Measurements from ENCODE around the gene LMNA.

Gene LMNA

DNA sequence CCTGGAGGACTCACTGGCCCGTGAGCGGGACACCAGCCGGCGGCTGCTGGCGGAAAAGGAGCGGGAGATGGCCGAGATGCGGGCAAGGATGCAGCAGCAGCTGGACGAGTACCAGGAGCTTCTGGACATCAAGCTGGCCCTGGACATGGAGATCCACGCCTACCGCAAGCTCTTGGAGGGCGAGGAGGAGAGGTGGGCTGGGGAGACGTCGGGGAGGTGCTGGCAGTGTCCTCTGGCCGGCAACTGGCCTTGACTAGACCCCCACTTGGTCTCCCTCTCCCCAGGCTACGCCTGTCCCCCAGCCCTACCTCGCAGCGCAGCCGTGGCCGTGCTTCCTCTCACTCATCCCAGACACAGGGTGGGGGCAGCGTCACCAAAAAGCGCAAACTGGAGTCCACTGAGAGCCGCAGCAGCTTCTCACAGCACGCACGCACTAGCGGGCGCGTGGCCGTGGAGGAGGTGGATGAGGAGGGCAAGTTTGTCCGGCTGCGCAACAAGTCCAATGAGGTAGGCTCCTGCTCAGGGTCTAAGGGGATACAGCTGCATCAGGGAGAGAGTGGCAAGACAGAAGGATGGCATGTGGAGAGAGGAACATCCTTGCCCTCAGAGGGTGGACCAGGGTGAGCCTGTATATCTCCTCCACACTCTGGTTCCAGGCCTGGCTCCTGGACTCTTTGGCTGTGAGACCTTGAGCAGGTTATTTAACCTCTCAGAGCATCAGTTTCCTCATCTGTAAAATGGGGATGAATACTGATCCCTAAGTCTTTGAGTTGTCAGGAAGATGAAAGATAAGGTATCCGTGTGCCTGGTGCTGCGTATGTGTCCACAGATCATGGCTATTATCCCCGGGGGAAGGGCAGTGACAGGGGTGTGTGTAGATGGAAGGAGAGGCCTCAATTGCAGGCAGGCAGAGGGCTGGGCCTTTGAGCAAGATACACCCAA lies 21.7 kb downstream of the LMNA start:
- no peaks in the 10 kb centered on the region for H3K27me3 ChIP-seq
- peak overlapping the region; percentile 36 for H3K4me2 ChIP-seq
- H4K20me1 ChIP-seq: no peaks in the 10 kb centered on the region
- peaks cover 9% of the 10 kb centered on the region; the same call in 1 of the 2 replicates for H3K36me3 ChIP-seq
- H3K27ac ChIP-seq: no peak overlapping the region
- no peak overlapping the region for H3K9ac ChIP-seq
- H3K4me3 ChIP-seq: no peak overlapping the region
- TF ChIP-seq Cebpa-rat (IDR thresholded peaks at IDR 0.05): no peak
- H3K4me1 ChIP-seq: peaks cover 18% of the 10 kb centered on the region
- H3K9me3 ChIP-seq: no peaks in the 10 kb centered on the region

DNA sequence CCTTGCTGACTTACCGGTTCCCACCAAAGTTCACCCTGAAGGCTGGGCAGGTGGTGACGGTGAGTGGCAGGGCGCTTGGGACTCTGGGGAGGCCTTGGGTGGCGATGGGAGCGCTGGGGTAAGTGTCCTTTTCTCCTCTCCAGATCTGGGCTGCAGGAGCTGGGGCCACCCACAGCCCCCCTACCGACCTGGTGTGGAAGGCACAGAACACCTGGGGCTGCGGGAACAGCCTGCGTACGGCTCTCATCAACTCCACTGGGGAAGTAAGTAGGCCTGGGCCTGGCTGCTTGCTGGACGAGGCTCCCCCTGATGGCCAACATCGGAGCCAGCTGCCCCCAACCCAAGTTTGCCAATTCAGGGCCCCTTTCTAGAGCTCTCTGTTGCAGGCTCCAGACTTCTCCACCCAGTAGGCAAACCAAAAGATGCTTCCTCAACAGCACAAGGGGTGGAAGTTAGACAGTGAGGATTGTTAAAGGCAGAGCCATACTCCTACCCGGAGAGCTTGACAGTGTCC lies 22.5 kb downstream of the LMNA start:
- Histone ChIP-seq H3K4me1 (peaks cover 18% of the 10 kb centered on the region), H3K4me2 (no peak overlapping the region), H3K4me3 (no peak overlapping the region), H3K27me3 (no peaks in the 10 kb centered on the region), H3K27ac (no peak overlapping the region), H3K9ac (no peak overlapping the region), H4K20me1 (no peaks in the 10 kb centered on the region), H3K36me3 (peaks cover 9% of the 10 kb centered on the region; the same call in 1 of the 2 replicates), H3K9me3 (no peaks in the 10 kb centered on the region)
- TF ChIP-seq Cebpa-rat (IDR thresholded peaks at IDR 0.05): no peak

DNA sequence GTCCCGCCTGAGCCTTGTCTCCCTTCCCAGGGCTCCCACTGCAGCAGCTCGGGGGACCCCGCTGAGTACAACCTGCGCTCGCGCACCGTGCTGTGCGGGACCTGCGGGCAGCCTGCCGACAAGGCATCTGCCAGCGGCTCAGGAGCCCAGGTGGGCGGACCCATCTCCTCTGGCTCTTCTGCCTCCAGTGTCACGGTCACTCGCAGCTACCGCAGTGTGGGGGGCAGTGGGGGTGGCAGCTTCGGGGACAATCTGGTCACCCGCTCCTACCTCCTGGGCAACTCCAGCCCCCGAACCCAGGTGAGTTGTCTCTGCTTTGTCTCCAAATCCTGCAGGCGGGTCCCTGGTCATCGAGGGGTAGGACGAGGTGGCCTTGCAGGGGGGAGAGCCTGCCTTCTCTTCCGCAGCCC lies 24.0 kb downstream of the LMNA start:
- Histone ChIP-seq H4K20me1 (no peaks in the 10 kb centered on the region), H3K9ac (no peak overlapping the region), H3K36me3 (peaks cover 9% of the 10 kb centered on the region; the same call in 1 of the 2 replicates), H3K27me3 (no peaks in the 10 kb centered on the region), H3K4me3 (no peak overlapping the region), H3K4me1 (peaks cover 18% of the 10 kb centered on the region), H3K9me3 (no peaks in the 10 kb centered on the region), H3K27ac (no peak overlapping the region), H3K4me2 (no peak overlapping the region)
- no peak for TF ChIP-seq Cebpa-rat (IDR thresholded peaks at IDR 0.05)

DNA sequence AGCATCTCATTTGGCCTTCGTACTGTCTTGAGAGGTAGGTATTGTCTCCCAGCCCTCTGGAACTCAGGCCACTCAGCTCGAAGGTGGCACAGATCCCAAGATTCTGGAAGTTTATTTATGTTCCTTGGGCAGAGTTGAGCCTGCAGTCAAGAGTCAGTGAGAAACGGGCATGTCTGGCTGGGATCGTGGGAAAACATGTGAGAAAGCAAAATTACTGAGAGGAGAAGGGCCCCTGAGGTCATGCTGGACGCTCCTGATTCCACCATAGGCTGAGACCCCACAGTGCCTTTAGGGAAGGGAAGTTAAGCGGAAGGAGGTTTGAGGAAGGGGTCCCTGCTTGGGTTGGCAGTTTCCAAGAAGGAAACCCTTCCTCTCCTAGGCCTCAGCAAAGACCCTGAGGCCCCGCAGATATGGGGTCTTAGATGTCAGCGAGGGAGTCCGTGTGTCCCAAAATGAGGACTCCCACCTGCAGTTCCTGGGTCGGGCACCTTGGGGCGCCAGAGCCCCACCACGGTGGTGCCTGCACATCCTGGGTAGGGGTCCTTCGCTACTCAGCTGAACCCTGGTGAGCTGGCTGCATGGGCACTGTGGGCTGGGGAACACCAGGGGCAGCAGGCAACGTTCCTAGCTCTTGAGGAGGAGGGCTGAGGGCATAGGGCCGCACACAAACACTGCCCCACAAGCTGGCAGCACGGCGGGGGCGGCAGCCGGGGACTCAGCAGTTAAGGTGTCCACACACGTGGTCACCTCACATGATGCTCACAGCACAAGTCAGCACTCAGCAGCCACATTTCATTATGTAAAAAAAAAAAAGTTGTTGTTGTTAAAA lies 26.6 kb downstream of the LMNA start:
- Histone ChIP-seq H4K20me1 (no peaks in the 10 kb centered on the region), H3K36me3 (peaks cover 5% of the 10 kb centered on the region; the same call in 1 of the 2 replicates), H3K4me2 (no peak overlapping the region), H3K27ac (no peak overlapping the region), H3K4me1 (peaks cover 6% of the 10 kb centered on the region), H3K9ac (no peak overlapping the region), H3K9me3 (no peaks in the 10 kb centered on the region), H3K4me3 (no peak overlapping the region), H3K27me3 (no peaks in the 10 kb centered on the region)
- TF ChIP-seq Cebpa-rat (IDR thresholded peaks at IDR 0.05): no peak

DNA sequence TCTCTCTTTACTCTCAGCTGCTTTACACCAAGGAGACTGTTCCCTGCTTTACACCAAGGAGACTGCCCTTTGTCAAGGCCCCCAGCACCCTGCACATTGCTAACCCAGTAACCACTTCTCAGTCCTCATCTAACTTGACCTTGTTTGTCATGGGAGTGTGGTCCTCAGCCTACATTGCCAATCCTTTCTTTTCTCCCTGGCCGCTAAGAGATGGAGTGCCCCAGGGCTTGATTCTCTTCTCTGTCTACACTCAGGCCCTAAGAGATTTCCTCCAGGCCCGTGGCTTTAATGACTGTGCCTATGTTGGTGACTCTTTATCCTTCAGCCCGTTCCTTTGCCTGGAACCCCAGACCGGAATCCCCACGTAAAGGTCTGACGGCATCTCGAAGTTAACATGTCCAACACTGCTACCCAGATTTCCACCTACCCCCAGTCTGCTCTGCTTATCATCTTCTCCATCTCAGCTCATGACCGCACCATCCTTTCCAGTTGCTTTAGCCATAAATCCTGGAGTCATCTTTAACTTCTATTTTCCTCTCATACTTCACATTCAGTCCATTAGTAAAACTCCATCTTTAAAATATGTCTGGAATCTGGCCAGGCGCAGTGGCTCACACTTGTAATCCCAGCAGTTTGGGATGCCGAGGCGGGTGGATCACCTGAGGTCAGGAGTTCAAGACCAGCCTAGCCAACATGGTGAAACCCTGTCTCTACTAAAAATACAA lies 29.4 kb downstream of the LMNA start:
- no peak overlapping the region for H3K4me2 ChIP-seq
- H3K9ac ChIP-seq: no peak overlapping the region
- TF ChIP-seq Cebpa-rat (IDR thresholded peaks at IDR 0.05): no peak
- H3K27ac ChIP-seq: no peak overlapping the region
- H3K36me3 ChIP-seq: no peaks in the 10 kb centered on the region
- no peaks in the 10 kb centered on the region for H3K9me3 ChIP-seq
- H4K20me1 ChIP-seq: no peaks in the 10 kb centered on the region
- peaks cover 34% of the 10 kb centered on the region for H3K4me1 ChIP-seq
- no peak overlapping the region for H3K4me3 ChIP-seq
- H3K27me3 ChIP-seq: no peaks in the 10 kb centered on the region

DNA sequence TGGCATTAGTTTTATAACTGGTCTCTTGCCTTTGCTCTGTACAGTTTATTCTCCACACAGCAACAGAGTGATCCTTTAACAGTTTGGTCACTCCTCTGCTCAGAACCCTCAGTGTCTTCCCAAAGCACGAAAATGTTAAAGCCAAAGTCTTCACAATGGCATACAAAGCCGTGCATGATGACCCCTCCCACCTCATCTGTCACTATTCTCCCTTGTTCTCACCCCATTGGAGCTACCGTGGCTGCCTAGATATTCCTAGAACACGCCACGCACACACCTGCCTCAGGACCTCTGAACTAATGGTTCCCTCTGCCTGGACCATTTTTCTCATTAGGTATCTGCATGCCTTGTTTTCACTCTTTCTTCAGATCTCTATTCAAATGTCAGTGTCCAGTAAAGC lies 30.2 kb downstream of the LMNA start:
- Histone ChIP-seq H3K27me3 (no peaks in the 10 kb centered on the region), H3K4me3 (no peak overlapping the region), H3K27ac (no peak overlapping the region), H3K4me2 (no peak overlapping the region), H3K9ac (no peak overlapping the region), H3K36me3 (no peaks in the 10 kb centered on the region), H3K4me1 (peaks cover 42% of the 10 kb centered on the region), H3K9me3 (no peaks in the 10 kb centered on the region), H4K20me1 (no peaks in the 10 kb centered on the region)
- no peak for TF ChIP-seq Cebpa-rat (IDR thresholded peaks at IDR 0.05)

DNA sequence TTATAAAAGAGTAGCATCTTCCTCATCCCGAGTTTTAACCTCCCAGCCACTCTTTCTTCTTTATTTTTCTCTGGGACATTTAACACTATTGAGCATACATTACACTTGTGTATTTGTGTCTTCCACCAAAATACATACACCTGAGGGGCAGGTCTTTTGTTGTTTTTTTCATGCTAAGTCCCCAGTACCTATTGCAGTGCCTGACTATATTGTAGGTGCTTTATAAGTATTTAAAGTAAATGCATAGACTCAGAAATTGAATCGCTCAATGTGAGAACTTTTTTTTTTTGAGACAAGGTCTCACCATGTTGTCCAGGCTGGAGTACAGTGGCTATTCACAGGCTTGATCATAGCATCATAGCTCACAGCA lies 31.1 kb downstream of the LMNA start:
- Histone ChIP-seq H3K4me2 (peak overlapping the region; percentile 98; the same call in 1 of the 2 replicates), H3K9me3 (no peaks in the 10 kb centered on the region), H3K4me1 (peaks cover 51% of the 10 kb centered on the region), H3K4me3 (no peak overlapping the region), H3K36me3 (no peaks in the 10 kb centered on the region), H3K27ac (no peak overlapping the region), H4K20me1 (no peaks in the 10 kb centered on the region), H3K9ac (no peak overlapping the region), H3K27me3 (no peaks in the 10 kb centered on the region)
- TF ChIP-seq Cebpa-rat (IDR thresholded peaks at IDR 0.05): no peak

DNA sequence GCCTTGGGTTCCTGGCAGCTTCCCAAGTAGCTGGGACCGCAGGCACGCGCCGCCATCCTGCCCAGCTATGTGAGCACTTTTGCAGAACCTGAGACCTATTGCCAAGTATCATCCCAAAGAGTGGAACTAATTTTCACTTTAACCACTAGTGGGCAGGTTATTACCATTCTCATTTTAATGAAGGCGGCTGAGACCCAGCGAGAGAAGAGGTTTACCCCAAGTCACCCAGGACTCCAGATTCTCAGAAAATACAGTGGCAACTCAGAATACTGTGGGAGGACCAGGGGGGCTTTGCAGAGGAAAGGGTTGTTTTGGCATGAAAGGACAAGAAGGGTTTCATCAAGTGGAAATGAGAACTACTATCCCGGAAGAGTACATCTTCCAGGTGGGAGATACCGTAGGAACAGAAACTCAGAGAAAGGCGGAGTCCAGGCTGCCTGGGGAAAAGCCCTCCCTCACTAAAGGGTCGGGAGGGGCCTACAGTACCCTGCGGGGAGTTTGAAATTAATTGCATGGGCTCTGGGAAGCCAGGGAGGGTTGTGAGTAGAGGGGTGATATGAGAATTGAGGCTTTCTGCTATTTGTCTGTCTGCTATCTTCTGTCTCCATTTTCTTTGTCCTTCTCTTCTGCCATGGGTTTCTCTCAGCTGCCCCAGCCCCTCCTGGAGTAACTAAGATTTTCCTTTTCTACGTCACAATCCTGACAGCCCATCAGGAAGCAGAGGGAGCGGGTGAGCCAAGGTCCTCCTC lies 31.7 kb downstream of the LMNA start:
- Histone ChIP-seq H4K20me1 (no peaks in the 10 kb centered on the region), H3K4me2 (peak overlapping the region; percentile 98), H3K9me3 (no peaks in the 10 kb centered on the region), H3K27ac (peak overlapping the region; percentile 81), H3K36me3 (no peaks in the 10 kb centered on the region), H3K9ac (peak overlapping the region; percentile 67), H3K27me3 (no peaks in the 10 kb centered on the region), H3K4me3 (peak overlapping the region; percentile 54), H3K4me1 (peaks cover 57% of the 10 kb centered on the region)
- no peak for TF ChIP-seq Cebpa-rat (IDR thresholded peaks at IDR 0.05)

Data from BLaER1 (cell line).